D341Med (cell line): ENCODE results near the gene POU6F2.

Experiments
- DNase-seq: peaks from one replicate; pipeline ENCODE4 v3.0.0; 2012; ENCODE audit warnings: low spot score

Gene POU6F2

DNA sequence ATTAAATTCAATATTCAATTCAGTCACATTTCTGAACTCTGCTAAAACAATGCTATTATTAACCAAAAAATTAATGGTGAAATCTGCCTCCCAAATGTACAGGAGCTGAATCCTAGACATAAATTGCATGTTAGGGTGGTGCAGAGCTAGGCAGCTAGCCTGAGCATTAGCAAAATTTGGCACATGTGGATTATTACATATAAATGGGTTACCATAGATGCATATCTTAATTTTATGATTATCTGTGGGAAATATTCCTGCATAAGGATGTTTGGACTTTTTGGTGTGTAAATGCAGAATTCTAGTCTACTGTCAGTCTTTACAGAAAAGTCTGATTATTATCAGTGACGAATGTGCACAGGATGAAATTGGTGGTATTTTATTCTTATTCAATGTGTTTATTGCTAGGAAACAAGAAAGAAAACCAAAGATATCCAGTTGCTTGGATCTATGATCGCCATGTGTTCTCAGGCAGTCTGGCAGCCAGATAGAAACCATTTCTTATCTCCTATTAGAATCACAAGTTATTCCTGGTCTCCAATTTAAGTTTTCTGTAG is 150.7 kb downstream of the POU6F2 start:
- DNase-seq: no peak

DNA sequence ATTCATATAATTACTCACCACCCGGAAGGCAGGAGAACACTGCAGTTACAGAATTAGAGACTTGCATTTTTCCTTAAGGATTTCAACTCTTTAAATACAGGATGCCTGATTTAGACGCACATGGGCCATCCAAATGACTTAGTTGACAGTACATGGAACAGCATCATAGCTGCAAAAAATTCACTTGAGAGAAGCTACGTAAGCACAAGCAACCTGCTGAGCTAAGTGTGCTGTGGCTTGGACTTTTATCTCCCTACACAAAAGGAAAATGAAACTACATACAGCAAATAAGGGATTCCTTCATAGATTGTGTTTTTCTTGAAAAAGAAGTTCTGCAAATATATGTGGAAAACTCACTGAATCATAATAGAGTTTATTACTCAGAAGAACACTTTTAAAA is 152.6 kb downstream of the POU6F2 start:
- DNase-seq: no peak

DNA sequence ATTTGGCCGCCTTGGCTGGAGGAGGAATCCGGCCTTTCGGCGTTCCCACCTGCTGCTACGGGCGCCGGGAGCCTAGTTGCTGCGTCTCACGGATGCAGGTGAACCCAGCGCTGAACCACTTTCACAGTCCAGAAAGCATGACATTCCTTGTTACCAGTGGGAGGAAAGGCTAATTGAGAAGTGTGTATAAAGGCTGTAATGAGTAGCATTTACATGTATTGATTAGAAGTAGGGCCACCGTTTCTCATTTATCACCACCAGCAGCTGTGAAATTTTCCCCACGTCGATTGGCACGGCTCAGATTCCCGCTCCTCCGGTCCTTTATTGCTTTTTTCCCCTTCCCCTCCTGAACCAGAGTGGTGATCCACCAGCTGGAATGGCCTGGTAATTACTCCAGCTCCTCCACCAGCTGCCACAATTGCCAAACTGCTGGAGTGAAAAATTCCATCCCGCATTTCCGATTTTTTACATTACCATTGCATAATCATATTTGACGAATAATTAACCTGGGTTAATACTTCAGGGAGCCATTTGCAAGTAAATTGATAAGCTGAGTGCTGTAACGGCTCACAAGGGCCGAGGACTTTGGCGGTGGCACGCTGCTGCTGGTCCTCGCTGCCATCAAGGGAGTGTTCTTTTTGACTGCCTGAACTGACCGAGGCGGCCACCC is 153.3 kb downstream of the POU6F2 start:
- DNase-seq: no peak

DNA sequence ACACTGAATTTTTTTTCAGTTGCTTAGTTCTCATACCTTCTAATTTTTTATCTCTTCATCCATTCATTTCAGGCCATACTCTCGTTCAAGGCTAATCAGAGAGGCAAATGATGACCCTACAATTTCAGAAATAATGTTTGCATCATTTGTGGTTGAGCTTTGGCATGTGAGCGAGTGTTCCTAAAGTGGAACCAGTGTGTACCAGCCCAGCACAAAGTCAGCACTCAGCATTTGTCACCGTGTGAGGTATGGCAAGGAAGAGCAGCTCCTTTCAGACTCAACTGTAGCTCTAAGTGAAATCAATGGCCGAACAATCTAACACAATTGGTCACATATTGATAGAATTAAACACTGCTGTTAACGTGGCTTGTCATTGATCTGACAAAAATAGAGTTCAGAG is 154.6 kb downstream of the POU6F2 start:
- DNase-seq: no peak

DNA sequence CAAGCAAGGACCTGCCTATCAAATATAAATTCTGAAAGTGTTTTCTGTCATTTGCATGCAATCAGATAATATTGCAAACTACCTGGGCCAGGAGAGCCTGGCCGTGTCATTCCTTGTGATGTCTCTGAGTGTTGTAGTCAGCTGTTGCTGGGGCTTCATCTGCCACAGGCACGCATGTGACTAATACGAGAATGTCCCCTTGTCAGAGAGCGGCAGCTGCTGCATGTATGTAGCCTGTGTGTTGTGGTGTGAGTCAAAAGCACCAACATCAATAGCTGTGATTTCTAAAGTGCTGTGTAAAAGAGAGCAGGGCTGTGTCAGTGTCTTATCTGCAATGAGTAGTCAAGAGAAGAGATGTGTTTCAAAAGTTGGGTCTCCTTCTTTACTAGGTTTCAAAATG is 155.4 kb downstream of the POU6F2 start:
- DNase-seq: no peak

DNA sequence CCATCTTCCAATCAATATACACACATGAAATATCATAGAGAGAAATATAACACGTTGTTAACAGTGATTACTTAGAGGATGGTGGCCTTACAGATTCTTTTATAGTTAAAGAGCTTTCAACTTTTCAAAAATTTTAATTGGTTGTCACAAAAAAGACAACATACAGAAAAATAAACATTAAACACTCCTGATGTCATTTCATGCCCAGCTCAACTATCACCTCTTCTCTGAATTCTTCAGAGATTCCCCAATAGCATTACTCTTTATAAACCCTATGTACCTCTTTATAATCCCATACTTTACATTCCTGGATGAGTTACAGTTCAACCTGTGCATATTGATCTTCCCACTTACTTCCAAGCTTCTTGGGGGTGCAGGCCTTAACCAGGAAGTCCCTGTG is 159.8 kb downstream of the POU6F2 start:
- no peak for DNase-seq

DNA sequence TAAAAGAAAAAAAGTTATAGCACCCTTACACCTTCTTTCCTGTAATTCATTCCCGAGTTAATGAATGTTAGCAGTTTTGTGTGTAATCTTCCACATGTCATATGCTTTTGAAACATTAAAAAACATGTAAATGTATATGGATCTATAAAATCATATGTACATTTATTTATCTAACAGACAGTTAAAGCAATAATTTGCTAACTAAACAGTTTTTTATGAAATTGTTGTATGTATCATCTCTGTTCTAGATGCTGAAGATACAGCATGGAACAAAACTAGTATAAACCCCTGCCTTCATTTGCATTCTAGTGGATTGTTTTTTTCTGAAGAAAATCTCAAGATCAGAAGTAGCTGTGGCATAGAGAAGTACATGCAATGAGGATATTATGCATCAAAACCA is 165.0 kb downstream of the POU6F2 start:
- no peak for DNase-seq

DNA sequence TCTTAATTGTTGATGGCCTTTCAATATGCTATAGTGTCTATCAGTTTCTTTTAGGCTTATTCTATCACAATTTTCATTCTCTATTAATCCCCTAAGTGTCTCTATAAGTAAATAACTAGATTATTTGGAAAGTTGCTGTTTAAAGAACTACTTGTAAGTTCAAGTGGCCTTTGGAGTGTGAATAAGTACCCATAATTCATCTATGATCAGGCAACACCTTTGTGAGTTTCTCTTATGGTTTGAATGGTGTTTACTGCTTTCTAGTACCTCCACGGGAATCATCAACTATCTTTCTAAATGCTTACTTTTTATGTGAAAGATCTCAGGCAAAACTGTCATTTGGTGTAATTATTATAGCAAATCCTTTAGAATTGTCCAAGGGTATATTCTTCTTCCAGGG is 166.7 kb downstream of the POU6F2 start:
- no peak for DNase-seq

DNA sequence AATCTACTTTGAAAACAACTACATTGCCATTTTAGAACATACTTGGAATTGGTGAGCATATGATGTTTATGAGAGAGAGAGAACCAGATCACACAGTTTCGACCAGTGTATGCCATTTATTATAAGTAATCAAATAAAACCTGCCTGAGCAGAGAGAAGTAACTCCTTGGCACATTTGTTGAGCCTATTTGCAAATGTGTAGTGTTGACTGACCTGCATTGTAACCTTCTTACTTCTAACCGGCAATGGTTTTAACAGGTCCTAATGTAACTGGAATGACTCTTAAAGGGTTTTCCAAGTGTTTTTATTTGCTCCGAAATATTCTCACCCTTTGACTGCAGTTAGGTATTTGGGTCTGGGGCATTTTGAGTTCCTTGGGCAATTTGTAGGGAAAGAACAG is 167.6 kb downstream of the POU6F2 start:
- no peak for DNase-seq

DNA sequence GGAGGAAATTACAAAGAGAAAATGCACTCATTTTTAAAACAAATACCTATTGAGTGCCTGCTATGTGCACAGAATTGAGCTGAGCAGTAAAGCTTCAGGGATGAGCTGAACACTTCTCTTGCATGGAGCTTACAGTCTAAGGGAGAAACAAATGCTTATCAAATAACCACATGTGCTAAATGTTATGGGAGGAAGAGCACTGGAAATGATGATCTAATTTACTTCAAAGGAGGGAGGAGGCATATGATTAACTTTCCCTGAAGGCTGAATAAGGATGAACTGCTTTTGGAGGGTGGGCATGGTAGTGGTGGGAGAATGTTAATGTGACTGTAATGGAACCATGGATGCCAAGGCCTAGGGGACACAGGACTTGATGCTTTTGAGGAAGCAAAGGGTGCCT is 168.2 kb downstream of the POU6F2 start:
- DNase-seq: no peak

DNA sequence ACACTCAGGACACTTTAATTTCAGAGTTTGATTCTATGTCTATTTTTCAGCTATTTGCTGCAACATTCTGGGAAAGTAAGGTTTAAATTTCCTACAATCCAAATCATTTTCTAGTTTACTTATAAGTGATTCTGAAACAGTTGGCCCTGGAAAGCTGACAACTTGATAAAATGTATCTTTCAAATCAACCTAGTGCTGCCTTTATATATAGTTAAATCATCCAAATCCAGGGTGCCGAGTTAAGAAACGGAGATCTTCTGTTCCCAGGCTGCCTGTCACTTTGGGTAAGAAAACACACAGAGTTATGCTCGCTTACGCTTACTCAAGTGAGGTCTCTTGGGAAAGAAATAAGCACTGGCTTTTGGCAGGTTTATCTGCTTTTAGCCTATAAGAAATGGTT is 175.0 kb downstream of the POU6F2 start:
- DNase-seq: no peak

DNA sequence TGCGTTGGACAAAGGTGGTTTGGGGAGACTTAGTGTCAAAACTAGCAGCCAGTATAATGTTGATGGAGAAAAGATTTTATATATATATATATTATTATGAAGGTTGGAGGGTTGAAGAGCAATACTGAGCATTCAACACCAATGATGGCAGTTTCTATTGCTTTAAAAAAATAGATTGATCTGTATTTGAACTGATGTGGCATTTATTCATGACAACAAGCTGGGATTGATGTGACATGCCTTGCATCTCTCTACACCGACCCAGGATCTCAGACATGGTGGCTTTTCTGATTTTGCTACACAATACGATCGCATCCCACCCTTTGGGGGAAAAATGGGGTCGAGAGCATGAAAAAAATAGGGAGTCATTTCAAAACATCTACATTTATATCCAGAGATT is 175.4 kb downstream of the POU6F2 start:
- DNase-seq: no peak

DNA sequence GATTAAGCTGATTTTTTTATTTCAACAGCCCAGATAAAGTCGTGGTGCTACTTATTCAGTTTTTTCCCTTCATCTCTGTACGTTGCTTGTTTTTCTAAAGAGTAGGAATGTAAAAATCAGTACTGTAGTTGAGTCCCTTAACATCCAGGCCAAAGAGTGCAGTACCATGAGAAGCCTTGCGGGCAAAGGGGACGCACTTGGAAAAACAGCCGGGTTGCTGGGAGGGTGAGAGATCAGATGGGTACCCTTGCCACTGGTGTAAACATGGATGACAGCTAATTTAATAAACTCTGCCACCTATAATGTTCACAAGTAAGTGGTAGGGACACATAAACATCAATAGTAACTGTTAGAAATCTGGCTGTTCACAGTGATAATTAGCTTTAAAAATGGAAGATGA is 175.9 kb downstream of the POU6F2 start:
- no peak for DNase-seq

DNA sequence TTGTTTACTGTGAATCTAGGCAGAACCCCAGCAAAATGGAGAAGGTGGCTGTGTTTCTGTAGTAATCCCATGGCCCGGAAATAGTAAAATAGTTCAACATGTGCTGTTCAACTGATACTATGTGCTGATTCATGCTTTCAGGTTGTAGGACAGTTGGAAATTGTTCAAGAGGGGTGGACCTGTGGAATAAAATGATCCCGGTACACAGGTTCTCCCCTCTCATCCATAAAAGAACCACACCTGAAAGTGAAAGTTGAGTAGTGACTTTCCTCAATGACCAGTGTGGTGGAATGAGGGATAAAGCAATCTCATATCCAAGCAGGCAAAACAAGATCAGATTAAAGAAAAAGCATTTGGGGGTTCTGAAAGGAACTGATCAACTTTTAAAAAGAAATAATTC is 177.1 kb downstream of the POU6F2 start:
- no peak for DNase-seq

DNA sequence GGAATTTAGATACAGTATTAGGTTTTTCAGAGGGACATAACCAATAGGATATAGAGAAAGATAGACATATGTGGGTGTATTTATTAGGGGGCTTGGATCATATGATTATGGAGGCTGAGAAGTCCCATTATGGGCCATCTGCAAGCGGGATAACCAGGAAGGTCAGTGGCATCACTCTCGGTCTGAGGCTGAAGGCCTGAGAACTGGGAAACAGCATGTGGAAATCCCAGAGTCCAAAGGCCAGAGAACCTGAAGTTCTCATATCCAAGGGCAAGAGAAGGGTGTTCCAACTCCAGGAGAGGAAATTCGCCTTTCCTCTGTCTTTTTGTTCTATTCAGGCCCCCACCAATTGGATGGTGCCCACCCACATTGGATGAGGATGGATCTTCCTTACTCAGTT is 180.7 kb downstream of the POU6F2 start:
- no peak for DNase-seq

DNA sequence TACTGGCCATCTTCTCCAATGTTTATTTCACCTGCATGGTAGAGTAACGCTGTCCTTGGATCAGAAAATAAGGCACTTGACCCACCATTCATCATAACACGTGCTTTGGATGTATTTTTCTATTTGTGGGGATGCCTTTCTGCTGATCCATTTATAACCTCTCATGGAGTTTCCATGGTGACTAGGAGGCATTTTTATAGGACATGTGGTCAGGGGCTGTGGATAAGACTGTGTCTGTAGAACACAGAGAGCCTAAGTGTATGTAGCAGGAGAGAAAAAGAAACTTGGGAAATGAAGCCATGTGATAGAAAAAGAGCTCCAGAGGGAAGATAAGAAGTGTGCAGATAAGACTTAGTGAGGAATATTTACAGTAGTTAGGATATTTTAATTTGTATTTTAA is 184.2 kb downstream of the POU6F2 start:
- DNase-seq: no peak

DNA sequence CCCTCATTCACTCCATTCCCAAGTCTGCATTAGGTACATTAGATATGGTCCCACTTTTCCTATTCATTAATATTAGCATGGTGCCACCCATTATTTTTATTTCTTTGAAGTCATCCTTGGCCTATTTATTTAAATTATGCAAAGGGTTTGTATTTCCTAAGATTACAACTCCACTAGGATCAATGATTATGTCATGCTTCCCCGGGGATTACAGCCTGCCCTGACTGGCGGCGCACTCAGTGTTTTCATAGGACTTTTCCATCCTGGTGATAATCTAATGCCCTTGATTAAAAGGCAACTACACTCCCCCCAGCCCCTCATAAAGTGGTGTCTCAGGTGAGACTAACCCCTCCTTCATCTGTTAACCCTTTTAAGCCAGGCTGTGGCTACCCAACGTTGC is 187.2 kb downstream of the POU6F2 start:
- DNase-seq: peak; percentile 61

DNA sequence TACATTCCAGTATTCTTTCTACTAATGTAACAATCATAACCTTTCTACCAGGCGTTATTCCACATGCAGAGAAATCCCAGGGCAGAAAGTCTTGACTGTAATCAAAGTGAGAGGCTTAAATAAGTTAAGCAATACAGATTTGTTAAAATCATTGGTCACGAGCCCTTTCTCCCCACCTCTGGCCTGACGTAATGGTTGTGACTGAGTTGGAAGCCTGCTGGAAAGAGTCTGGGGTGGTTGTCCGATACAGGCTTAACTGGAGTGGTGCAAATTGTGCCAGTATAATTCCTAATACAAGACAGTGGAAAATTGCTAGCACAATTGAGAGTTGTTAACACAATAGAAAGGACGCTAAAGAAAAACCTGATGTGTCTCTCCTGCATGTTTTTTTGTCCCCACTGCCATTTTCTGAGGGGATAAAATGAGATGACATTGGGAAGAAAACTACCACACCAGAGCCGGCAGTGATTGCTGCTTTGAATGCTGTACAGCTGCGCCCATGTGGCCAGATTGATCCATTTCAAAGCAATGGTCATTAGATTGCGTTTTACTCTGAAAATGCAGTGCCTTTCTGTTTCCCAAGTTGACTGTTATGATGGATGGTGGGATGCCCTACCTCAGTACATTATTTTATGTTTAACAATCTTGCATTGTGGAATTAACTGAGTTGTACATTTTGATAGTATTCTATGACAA is 190.8 kb downstream of the POU6F2 start:
- DNase-seq: no peak

DNA sequence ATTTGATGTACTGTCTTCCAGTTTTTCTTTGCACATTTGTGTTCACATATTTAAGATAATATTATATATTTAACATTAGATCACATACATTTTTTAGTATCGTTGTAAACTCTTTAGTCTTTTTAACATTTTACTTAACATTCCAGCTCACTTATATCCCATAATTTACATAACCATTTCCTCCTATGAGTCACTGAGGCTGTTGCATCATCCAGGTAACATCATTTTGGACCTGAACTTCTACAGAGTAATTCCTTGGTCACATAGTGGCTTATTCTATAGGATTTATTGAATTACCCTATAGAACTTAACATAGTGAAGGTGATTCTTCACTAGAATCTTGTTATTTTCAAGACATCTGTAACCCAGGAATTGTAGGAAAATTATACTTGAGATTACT is 194.4 kb downstream of the POU6F2 start:
- no peak for DNase-seq

DNA sequence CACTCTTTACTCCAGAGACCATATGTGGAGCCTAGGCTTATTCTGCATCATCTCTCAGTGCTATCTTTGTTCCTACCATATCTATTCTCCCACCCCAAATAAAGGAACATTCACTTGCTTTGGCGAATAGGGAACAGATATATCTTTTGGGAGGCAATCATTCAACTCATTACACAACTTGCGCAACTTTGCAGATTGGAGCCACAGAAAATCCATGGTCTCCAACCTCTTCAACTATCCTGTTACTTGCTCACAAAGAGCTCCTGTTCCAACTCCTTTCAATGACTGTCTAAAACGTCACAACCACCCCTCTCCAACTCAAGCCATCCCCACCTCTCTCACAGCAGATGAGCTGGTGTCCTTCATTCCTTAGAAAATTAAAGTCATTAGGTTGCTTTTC is 203.7 kb downstream of the POU6F2 start:
- DNase-seq: no peak

DNA sequence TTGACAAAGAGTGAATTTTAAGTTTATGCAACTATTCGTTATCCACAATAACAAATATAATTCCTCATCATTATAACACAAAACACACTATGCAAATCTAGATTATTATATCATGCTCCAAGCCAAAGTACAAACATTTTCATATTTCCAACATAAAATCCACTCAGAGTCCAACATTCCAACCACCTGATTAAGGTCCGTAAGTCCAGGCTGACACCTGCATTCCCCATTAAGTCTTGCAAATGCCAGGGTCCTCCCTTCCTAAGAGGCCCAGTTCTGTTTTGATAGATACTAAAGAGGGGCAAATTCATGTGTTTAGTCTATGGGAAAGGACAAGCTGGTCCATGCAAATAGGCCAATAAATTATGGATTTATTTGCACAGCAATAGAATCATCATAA is 206.1 kb downstream of the POU6F2 start:
- no peak for DNase-seq

DNA sequence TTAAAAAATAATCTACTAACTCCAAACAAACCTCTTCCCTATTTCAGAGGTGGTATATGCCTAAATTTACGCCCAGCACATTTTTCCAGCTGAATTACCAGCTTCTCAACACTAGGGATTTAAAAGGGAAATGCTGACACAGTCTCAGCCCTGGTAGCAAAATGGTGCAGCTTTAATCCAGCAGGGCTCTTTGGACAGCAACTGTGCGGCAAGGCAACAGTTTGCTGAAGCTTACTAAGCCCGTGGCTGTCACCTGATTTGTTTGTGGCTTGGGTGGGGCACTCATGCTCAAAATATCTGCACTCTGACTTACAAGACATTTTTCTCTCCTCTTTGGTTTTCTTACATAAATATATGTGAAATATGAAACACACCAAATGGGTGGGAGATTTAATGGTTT is 206.7 kb downstream of the POU6F2 start:
- peak; percentile 55 for DNase-seq

DNA sequence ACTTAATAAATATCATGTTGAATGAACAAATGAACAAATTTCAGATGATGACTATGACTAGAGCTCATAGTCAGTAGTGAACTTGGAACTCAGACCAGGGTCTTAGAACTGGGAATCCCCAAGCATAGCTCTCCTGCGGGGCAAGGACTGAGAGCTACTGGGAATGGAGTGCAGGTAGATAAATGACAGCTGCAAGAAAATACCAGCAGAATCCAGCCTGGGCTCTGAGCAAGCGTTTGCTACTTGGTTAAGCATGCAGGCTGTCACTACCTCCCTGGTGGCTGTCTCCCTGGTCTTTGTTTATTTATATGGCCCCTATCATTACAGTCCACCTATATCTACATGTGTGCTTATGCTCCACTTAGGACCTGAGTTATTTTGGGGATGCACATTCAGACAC is 208.4 kb downstream of the POU6F2 start:
- no peak for DNase-seq

DNA sequence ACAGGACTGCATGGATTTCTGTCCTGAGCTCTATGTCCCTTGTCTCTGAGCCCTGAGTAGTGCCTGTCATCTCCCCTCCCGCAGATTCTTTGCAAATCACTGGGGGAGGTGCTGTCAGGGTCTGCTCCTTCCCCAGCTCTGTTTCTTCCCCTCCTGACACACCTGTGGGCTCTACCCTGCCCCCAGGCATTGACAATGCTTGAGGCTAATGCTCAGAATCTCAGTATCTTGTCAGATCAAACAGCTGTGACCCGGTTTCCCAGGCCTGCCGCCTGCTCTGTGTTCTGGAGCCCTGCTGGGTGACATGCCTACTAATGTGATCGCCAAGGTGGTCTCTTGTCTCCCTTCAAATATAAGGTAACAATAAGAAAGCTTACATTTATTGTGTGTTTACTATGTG is 209.0 kb downstream of the POU6F2 start:
- DNase-seq: no peak
